WERI-Rb-1 (cell line): Measurements from ENCODE around the gene INPP4A.

Experiments used
- DNase-seq: peaks from one replicate; pipeline ENCODE4 v3.0.0-alpha.2; 2020
- H3K27ac ChIP-seq: fragments of 250-450 bp; sonication (Bioruptor Pico); 2 replicates; pipeline ENCODE4 v1.5.1; 2020; ENCODE audit warnings: mild to moderate bottlenecking, moderate library complexity
- H3K27me3 ChIP-seq: fragments of 250-450 bp; sonication (Bioruptor Pico); 2 replicates; pipeline ENCODE4 v1.5.1; 2021; ENCODE audit warnings: mild to moderate bottlenecking, low read depth, moderate library complexity; ENCODE audit not compliant: insufficient read depth, severe bottlenecking
- H3K36me3 ChIP-seq: fragments of 250-450 bp; sonication (Bioruptor Pico); 2 replicates; pipeline ENCODE4 v1.5.1; 2020; ENCODE audit warnings: mild to moderate bottlenecking, moderate library complexity
- H3K4me3 ChIP-seq: 2 replicates; pipeline ENCODE4 v1.5.1; 2011; ENCODE audit warnings: low read depth, mild to moderate bottlenecking, control low read depth, low read length
- H3K9me3 ChIP-seq: fragments of 250-450 bp; sonication (Bioruptor Pico); 2 replicates; pipeline ENCODE4 v1.5.1; 2021; ENCODE audit warnings: mild to moderate bottlenecking, moderate library complexity; ENCODE audit not compliant: severe bottlenecking
- CTCF ChIP-seq: IDR thresholded peaks from 2 replicates; pipeline ENCODE4 v1.5.1; 2011; ENCODE audit warnings: low read depth, mild to moderate bottlenecking, control low read depth, inconsistent platforms, low read length

The INPP4A gene

GRCh38 chr2:98459496-98460175 lies 15.0 kb downstream of the INPP4A start:
- H3K36me3 ChIP-seq, result peaks cover 7% of the 10 kb centered on the region
- no peaks in the 10 kb centered on the region for H3K27me3 ChIP-seq
- no peaks in the 10 kb centered on the region for H3K9me3 ChIP-seq
- TF ChIP-seq CTCF, result no peak
- H3K27ac ChIP-seq, result no peak overlapping the region
- no peak for DNase-seq
- H3K4me3 ChIP-seq, result no peak overlapping the region

- H3K36me3 ChIP-seq, result peaks cover 7% of the 10 kb centered on the region
- no peak overlapping the region for H3K27ac ChIP-seq
- no peaks in the 10 kb centered on the region for H3K27me3 ChIP-seq
- no peak for DNase-seq
- H3K4me3 ChIP-seq, result no peak overlapping the region
- no peak for TF ChIP-seq CTCF
- no peaks in the 10 kb centered on the region for H3K9me3 ChIP-seq
Measured at GRCh38 chr2:98460573-98461497, 16.2 kb downstream of the INPP4A start.

- no peak for TF ChIP-seq CTCF
- Histone ChIP-seq H3K36me3 (no peaks in the 10 kb centered on the region; the same call in none of the 2 replicates), H3K27ac (no peak overlapping the region), H3K27me3 (no peaks in the 10 kb centered on the region), H3K4me3 (no peak overlapping the region), H3K9me3 (no peaks in the 10 kb centered on the region)
- DNase-seq, result no peak
Measured at GRCh38 chr2:98461498-98462049, 16.9 kb downstream of the INPP4A start.

- Histone ChIP-seq H3K27ac (no peak overlapping the region), H3K36me3 (no peaks in the 10 kb centered on the region; the same call in 1 of the 2 replicates), H3K4me3 (no peak overlapping the region), H3K9me3 (no peaks in the 10 kb centered on the region), H3K27me3 (no peaks in the 10 kb centered on the region)
- no peak for DNase-seq
- no peak for TF ChIP-seq CTCF
Measured at GRCh38 chr2:98463081-98463481, 18.4 kb downstream of the INPP4A start.

GRCh38 chr2:98463551-98463971 lies 18.9 kb downstream of the INPP4A start:
- Histone ChIP-seq H3K9me3 (no peaks in the 10 kb centered on the region), H3K36me3 (no peaks in the 10 kb centered on the region; the same call in 1 of the 2 replicates), H3K27ac (no peak overlapping the region), H3K27me3 (no peaks in the 10 kb centered on the region), H3K4me3 (no peak overlapping the region)
- DNase-seq, result no peak
- no peak for TF ChIP-seq CTCF
